ENCODE results near the gene GCLM.

DNA sequence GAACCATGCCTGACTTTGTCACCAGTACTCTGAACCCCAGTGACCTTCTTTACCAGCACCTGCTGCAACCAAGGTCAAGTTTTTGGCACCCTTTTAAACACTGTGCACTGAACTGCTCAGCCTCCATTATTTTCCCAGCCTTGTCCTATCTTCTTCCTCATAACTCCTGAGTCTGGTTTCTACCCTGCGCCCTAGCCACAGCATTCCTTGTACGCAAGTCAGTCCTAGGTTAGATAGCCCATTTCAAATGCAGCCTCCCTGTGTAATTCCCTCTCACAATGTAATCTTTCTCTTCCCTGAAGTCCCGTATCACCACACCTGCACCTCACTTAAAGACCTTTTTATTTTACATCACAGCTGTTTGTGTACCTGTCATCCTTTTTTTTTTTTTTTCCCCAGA is 67.5 kb downstream of the GCLM start:
- TF ChIP-seq, protein P1, sequence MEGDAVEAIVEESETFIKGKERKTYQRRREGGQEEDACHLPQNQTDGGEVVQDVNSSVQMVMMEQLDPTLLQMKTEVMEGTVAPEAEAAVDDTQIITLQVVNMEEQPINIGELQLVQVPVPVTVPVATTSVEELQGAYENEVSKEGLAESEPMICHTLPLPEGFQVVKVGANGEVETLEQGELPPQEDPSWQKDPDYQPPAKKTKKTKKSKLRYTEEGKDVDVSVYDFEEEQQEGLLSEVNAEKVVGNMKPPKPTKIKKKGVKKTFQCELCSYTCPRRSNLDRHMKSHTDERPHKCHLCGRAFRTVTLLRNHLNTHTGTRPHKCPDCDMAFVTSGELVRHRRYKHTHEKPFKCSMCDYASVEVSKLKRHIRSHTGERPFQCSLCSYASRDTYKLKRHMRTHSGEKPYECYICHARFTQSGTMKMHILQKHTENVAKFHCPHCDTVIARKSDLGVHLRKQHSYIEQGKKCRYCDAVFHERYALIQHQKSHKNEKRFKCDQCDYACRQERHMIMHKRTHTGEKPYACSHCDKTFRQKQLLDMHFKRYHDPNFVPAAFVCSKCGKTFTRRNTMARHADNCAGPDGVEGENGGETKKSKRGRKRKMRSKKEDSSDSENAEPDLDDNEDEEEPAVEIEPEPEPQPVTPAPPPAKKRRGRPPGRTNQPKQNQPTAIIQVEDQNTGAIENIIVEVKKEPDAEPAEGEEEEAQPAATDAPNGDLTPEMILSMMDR (IDR thresholded peaks at IDR 0.05) = no peak
- TF ChIP-seq POLR2A (IDR thresholded peaks at IDR 0.05) = no peak
- no peak for TF ChIP-seq POLR2AphosphoS5 (IDR thresholded peaks at IDR 0.05; ENCODE audit: insufficient read depth in 1 of 2, low read depth in 1 of 2)

Measured in vagina (tissue), 2 donors.